Neuronal stem cell (in vitro differentiated cells): Measurements from ENCODE around the gene LY9.
"Not testable (repeated sequence)": the region's sequence is repeated elsewhere in the genome, so short reads cannot be mapped to it uniquely, and the experiment has no call there.

Experiments
- DNase-seq: peaks from one replicate; pipeline ENCODE4 v3.0.0-alpha.2; 2013; ENCODE audit warnings: low spot score
- H2AFZ ChIP-seq: one replicate; pipeline ENCODE4 v1.6.1; 2013; ENCODE audit warnings: mild to moderate bottlenecking, low read length, inconsistent platforms
- H2AK5ac ChIP-seq: 2 replicates; pipeline ENCODE4 v1.6.1; 2013; ENCODE audit warnings: low read depth, mild to moderate bottlenecking, inconsistent platforms, low read length, moderate library complexity, mixed read lengths
- H2BK120ac ChIP-seq: 2 replicates; pipeline ENCODE4 v1.6.1; 2013; ENCODE audit warnings: low read depth, mild to moderate bottlenecking, inconsistent platforms, low read length, moderate library complexity, mixed read lengths
- H2BK12ac ChIP-seq: one replicate; pipeline ENCODE4 v1.6.1; 2013; ENCODE audit warnings: low read length, inconsistent platforms
- H2BK15ac ChIP-seq: 2 replicates; pipeline ENCODE4 v1.6.1; 2013; ENCODE audit warnings: mild to moderate bottlenecking, low read length, inconsistent platforms, mixed read lengths
- H2BK5ac ChIP-seq: one replicate; pipeline ENCODE4 v1.6.1; 2013; ENCODE audit warnings: inconsistent platforms, mild to moderate bottlenecking, low read length, moderate library complexity
- H3K14ac ChIP-seq: one replicate; pipeline ENCODE4 v1.6.1; 2013; ENCODE audit warnings: low read length, inconsistent platforms
- H3K18ac ChIP-seq: 2 replicates; pipeline ENCODE4 v1.6.1; 2013; ENCODE audit warnings: low read length, inconsistent platforms
- H3K23ac ChIP-seq: 2 replicates; pipeline ENCODE4 v1.6.1; 2013; ENCODE audit warnings: low read depth, mild to moderate bottlenecking, mixed read lengths, low read length, inconsistent platforms; ENCODE audit not compliant: poor library complexity
- H3K27ac ChIP-seq: replicated peaks from 3 replicates; pipeline ENCODE4 v1.5.1; 2013; ENCODE audit warnings: low read length, inconsistent platforms
- H3K27me3 ChIP-seq, 3 experiments: 2 replicates each; pipeline ENCODE4 v1.6.1; 2013; ENCODE audit warnings: low read length in 3 of 3, mild to moderate bottlenecking in 2 of 3, inconsistent platforms in 1 of 3, low read depth in 1 of 3, mixed read lengths in 1 of 3, moderate library complexity in 1 of 3; ENCODE audit not compliant: control insufficient read depth in 3 of 3, insufficient read depth in 3 of 3
- H3K36me3 ChIP-seq, 2 donors: replicated peaks in 1 of 2; 2 replicates each; pipeline ENCODE4 v1.6.1; 2013; ENCODE audit warnings: low read length in 2 of 2; ENCODE audit not compliant: control insufficient read depth in 2 of 2, insufficient read depth in 2 of 2
- H3K4ac ChIP-seq: 2 replicates; pipeline ENCODE4 v1.6.1; 2013; ENCODE audit warnings: inconsistent platforms, mild to moderate bottlenecking, low read length, moderate library complexity
- H3K4me1 ChIP-seq, 2 donors: 1 replicate in 1 of 2; 2 replicates in 1 of 2; pipeline ENCODE4 v1.6.1; 2013; ENCODE audit warnings: low read length in 2 of 2, low read depth in 1 of 2; ENCODE audit not compliant: control insufficient read depth in 2 of 2, insufficient read depth in 1 of 2
- H3K4me2 ChIP-seq: one replicate; pipeline ENCODE4 v1.6.1; 2013; ENCODE audit warnings: mild to moderate bottlenecking, low read length, inconsistent platforms; ENCODE audit not compliant: insufficient read depth, poor library complexity, severe bottlenecking
- H3K4me3 ChIP-seq, 2 donors: 2 replicates each; pipeline ENCODE4 v1.5.1; 2013; ENCODE audit warnings: low read length in 2 of 2, mild to moderate bottlenecking in 2 of 2, inconsistent platforms in 1 of 2, moderate library complexity in 1 of 2
- H3K79me1 ChIP-seq: one replicate; pipeline ENCODE4 v1.6.1; 2013; ENCODE audit warnings: low read depth, mild to moderate bottlenecking, inconsistent platforms, low read length, moderate library complexity
- H3K9ac ChIP-seq: one replicate; pipeline ENCODE4 v1.6.1; 2013; ENCODE audit warnings: mild to moderate bottlenecking, low read depth, low read length, inconsistent platforms; ENCODE audit not compliant: poor library complexity
- H3K9me3 ChIP-seq, 2 donors: replicated peaks in 1 of 2; 2 replicates each; pipeline versions ENCODE3 to v1.6.1; 2013; ENCODE audit warnings: low read length in 2 of 2, mild to moderate bottlenecking in 2 of 2, inconsistent platforms in 1 of 2, low read depth in 1 of 2, mixed read lengths in 1 of 2, moderate library complexity in 1 of 2; ENCODE audit not compliant: control insufficient read depth in 2 of 2, insufficient read depth in 1 of 2
- H4K8ac ChIP-seq: one replicate; pipeline ENCODE4 v1.6.1; 2013; ENCODE audit warnings: low read depth, mild to moderate bottlenecking, inconsistent platforms, low read length, moderate library complexity
- H4K91ac ChIP-seq: one replicate; pipeline ENCODE4 v1.6.1; 2013; ENCODE audit warnings: low read length, low read depth, mild to moderate bottlenecking, inconsistent platforms; ENCODE audit not compliant: poor library complexity
- WGBS, 2 donors: extraction: QIAGEN DNeasy Blood & Tissue Kit; methylation state at CpG; one replicate each; pipeline ENCODE4 v1.1.7; 2013; ENCODE audit warnings: missing lambda C conversion rate in 2 of 2, mixed read lengths in 1 of 2; ENCODE audit not compliant: insufficient read length in 2 of 2, insufficient replicate concordance in 1 of 2; ENCODE audit errors: extremely low coverage in 2 of 2; 5-methylcytosine and 5-hydroxymethylcytosine counted together

LY9 gene

DNA sequence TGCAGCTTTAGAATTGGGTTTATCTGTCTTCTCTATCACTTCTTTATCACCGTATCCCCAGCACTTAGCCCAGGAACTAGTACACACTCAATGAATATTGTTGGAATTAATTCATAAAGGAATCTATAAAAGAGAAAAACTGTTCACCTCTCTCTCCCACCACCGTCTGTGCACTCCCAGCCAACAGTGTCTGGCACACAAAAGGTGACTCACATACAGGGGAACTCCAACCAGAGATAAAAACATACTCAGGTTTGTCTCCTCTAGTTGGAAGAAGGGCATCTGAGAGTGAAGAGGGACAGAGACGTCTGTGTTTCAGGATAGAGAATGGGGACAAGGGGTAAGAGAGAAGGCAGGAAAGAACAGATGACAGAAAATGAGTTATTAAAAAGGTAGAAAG, 79.0 kb downstream of the LY9 start:
- Histone ChIP-seq H2AFZ (no peak overlapping the region), H3K4me1 (no peaks in the 10 kb centered on the region), H3K9ac (no peak overlapping the region), H2BK120ac (no peak overlapping the region), H3K36me3 (no peaks in the 10 kb centered on the region), H3K4me3 (no peak overlapping the region), H3K27ac (no peak overlapping the region), H2BK15ac (no peak overlapping the region), H2BK12ac (no peak overlapping the region), H2AK5ac (no peak overlapping the region), H3K23ac (no peak overlapping the region), H3K9me3 (no peaks in the 10 kb centered on the region), H2BK5ac (no peak overlapping the region), H3K79me1 (no peaks in the 10 kb centered on the region), H3K14ac (no peak overlapping the region), H4K91ac (no peak overlapping the region), H3K4ac (no peak overlapping the region), H3K27me3 (no peaks in the 10 kb centered on the region), H3K4me2 (no peak overlapping the region), H4K8ac (no peak overlapping the region), H3K18ac (no peak overlapping the region)
- DNase-seq, result no peak
- no CpG with 5 or more reads among the region's 3 CpGs for WGBS, 2 donors

DNA sequence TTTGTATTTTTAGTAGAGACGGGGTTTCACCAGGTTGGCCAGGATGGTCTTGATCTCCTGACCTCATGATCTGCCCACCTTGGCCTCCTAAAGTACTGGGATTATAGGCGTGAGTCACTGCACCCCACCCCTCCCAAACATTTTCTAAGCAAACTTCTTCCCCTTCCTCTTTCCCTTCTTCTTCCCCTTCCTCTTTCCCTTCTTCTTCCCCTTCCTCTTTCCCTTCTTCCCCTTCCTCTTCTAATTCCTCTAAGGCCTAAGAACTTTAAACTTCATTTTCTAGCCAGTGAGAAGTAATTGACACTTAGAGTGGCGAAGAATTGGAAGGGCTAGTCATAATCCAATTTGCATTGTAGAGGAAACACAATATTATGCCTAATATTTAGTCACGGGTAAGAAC, 79.6 kb downstream of the LY9 start:
- not testable (repeated sequence) for H2BK12ac ChIP-seq, H2BK120ac ChIP-seq, H3K27me3 ChIP-seq, H3K9me3 ChIP-seq, H4K8ac ChIP-seq, H3K4me1 ChIP-seq, H3K79me1 ChIP-seq, DNase-seq, H3K4ac ChIP-seq, H3K4me2 ChIP-seq, H2AK5ac ChIP-seq, H3K14ac ChIP-seq, H2BK5ac ChIP-seq, H3K18ac ChIP-seq, H3K36me3 ChIP-seq, H3K23ac ChIP-seq, H3K4me3 ChIP-seq, H2BK15ac ChIP-seq, H2AFZ ChIP-seq, H3K9ac ChIP-seq, H4K91ac ChIP-seq, H3K27ac ChIP-seq
- no CpG with 5 or more reads among the region's 4 CpGs for WGBS, 2 donors

DNA sequence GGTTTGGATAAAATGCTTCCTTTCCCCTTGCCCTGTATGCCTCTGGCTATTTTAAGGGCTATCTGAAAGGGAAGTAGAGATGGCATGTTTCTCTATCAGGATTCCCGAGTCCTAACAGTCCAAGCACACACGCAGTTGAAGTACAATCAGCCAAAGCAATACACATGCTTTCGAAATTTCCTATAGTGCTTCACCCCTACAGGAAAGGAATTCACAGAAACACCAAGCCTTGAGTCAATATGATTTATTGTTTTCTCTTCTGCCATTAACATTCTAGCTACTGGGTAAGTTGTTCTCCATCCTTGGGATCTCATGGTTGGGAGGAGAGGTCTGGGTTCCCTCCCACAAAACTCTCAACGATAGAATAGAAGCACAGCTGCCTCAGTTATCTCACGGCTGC, 80.3 kb downstream of the LY9 start:
- WGBS, 2 donors, result no CpG with 5 or more reads among the region's 5 CpGs
- Histone ChIP-seq H3K4me2 (no peak overlapping the region), H2AK5ac (no peak overlapping the region), H3K9me3 (no peaks in the 10 kb centered on the region), H3K14ac (no peak overlapping the region), H3K4ac (no peak overlapping the region), H3K36me3 (no peaks in the 10 kb centered on the region), H3K4me3 (no peak overlapping the region), H3K18ac (no peak overlapping the region), H2BK15ac (no peak overlapping the region), H2BK12ac (no peak overlapping the region), H4K91ac (no peak overlapping the region), H3K79me1 (no peaks in the 10 kb centered on the region), H4K8ac (no peak overlapping the region), H3K27ac (no peak overlapping the region), H3K23ac (no peak overlapping the region), H3K27me3 (no peaks in the 10 kb centered on the region), H2BK5ac (no peak overlapping the region), H3K4me1 (no peaks in the 10 kb centered on the region), H3K9ac (no peak overlapping the region), H2AFZ (no peak overlapping the region), H2BK120ac (no peak overlapping the region)
- no peak for DNase-seq

DNA sequence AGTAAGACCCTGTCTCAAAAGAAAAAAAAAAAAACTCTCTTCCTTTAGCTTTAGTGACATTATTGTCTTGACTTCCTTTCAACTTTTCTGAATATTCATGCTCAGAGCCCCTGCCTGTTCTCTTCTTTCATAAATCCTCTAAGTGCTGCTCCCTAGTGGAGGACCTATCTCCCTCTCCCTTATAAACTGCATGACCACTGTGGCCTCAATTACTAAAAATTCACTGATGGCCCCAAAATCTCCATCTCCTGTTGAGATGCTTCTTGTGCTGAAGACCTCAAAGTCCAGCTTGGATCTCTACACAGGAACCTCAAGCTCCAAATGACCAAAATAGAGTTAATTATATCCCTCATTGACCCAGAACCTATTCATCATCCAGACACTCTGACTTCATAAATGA, 81.2 kb downstream of the LY9 start:
- Histone ChIP-seq H2BK15ac (no peak overlapping the region), H4K91ac (no peak overlapping the region), H3K36me3 (no peaks in the 10 kb centered on the region), H3K27me3 (no peaks in the 10 kb centered on the region), H2BK120ac (no peak overlapping the region), H2AK5ac (no peak overlapping the region), H3K4me3 (no peak overlapping the region), H3K79me1 (no peaks in the 10 kb centered on the region), H3K14ac (no peak overlapping the region), H3K4me2 (no peak overlapping the region), H4K8ac (no peak overlapping the region), H3K4ac (no peak overlapping the region), H2BK12ac (no peak overlapping the region), H3K23ac (no peak overlapping the region), H3K4me1 (no peaks in the 10 kb centered on the region), H2BK5ac (no peak overlapping the region), H3K9ac (no peak overlapping the region), H3K9me3 (no peaks in the 10 kb centered on the region), H2AFZ (no peak overlapping the region), H3K18ac (no peak overlapping the region), H3K27ac (no peak overlapping the region)
- DNase-seq, result no peak
